ENCODE results near the gene OR51E2.
A peak's percentile ranks its signal among the peaks of the same experiment; 100 is the strongest.
"Not testable (repeated sequence)": the region's sequence is repeated elsewhere in the genome, so short reads cannot be mapped to it uniquely, and the experiment has no call there.

The OR51E2 gene

GRCh38 chr11:4697585-4697984 lies at the start of gene OR51E2:
Gene OR51E2, minus strand, starts transcription at chr11:4697853. Its CDS starts 15,142 bp downstream, at chr11:4682711.
- DNase-seq (ENCODE audit: low spot score), result peak; percentile 22

GRCh38 chr11:4740735-4741134 lies 43.1 kb upstream of the OR51E2 start:
- DNase-seq (ENCODE audit: low spot score), result no peak

- DNase-seq (ENCODE audit: low spot score), result no peak
These were observed 29.5 kb upstream of the OR51E2 start for GRCh38 chr11:4727171-4727570.

- DNase-seq (ENCODE audit: low spot score), result not testable (repeated sequence)
These were observed 25.2 kb upstream of the OR51E2 start for GRCh38 chr11:4722616-4723534.

GRCh38 chr11:4714300-4714699 lies 16.6 kb upstream of the OR51E2 start:
- no peak for DNase-seq (ENCODE audit: low spot score)

GRCh38 chr11:4713241-4713640 lies 15.6 kb upstream of the OR51E2 start:
- DNase-seq (ENCODE audit: low spot score), result no peak

GRCh38 chr11:4704790-4705334 lies 7.2 kb upstream of the OR51E2 start:
- DNase-seq (ENCODE audit: low spot score), result no peak

- DNase-seq (ENCODE audit: low spot score), result no peak
These were observed 6.6 kb upstream of the OR51E2 start, which contains the start of gene MMP26 for GRCh38 chr11:4704054-4704789. Gene MMP26, plus strand, starts transcription at chr11:4704784.

- DNase-seq (ENCODE audit: low spot score), result no peak
These were observed 2.8 kb upstream of the OR51E2 start for GRCh38 chr11:4700436-4700820.

GRCh38 chr11:4699697-4700435 lies 2.2 kb upstream of the OR51E2 start:
- DNase-seq (ENCODE audit: low spot score), result no peak

GRCh38 chr11:4695442-4695841 lies 2.2 kb downstream of the OR51E2 start:
- no peak for DNase-seq (ENCODE audit: low spot score)

GRCh38 chr11:4684631-4685285 lies 12.9 kb downstream of the OR51E2 start:
- no peak for DNase-seq (ENCODE audit: low spot score)

GRCh38 chr11:4682623-4683419 lies 14.8 kb downstream of the OR51E2 start:
- peak; percentile 18 for DNase-seq (ENCODE audit: low spot score)

- DNase-seq (ENCODE audit: low spot score), result no peak
These were observed 17.3 kb downstream of the OR51E2 start for GRCh38 chr11:4680341-4680740.

- no peak for DNase-seq (ENCODE audit: low spot score)
These were observed 19.7 kb downstream of the OR51E2 start for GRCh38 chr11:4677948-4678347.

GRCh38 chr11:4673781-4674180 lies 23.9 kb downstream of the OR51E2 start:
- no peak for DNase-seq (ENCODE audit: low spot score)

GRCh38 chr11:4672470-4672869 lies 25.2 kb downstream of the OR51E2 start:
- no peak for DNase-seq (ENCODE audit: low spot score)

GRCh38 chr11:4671741-4672140 lies 25.9 kb downstream of the OR51E2 start:
- DNase-seq (ENCODE audit: low spot score), result no peak

GRCh38 chr11:4665424-4665823 lies 32.2 kb downstream of the OR51E2 start:
- DNase-seq (ENCODE audit: low spot score), result peak; percentile 42

GRCh38 chr11:4664786-4665185 lies 32.9 kb downstream of the OR51E2 start:
- no peak for DNase-seq (ENCODE audit: low spot score)

GRCh38 chr11:4664183-4664582 lies 33.5 kb downstream of the OR51E2 start:
- DNase-seq (ENCODE audit: low spot score), result no peak

Data from hepatic stellate cell (primary cell).